ENCODE measurements around the gene CBY1. TPM values are rescaled to one million over a fixed set of nuclear protein-coding genes. Genes with fewer than 3 reads are reported as not detected.

CBY1 gene
- total RNA-seq, 4 donors from 2014 or later, result 21.0 to 46.6 (median 31.7) TPM

GRCh38 chr22:38721551-38721950, 65.1 kb downstream of the CBY1 start:
- Histone ChIP-seq H3K4me1 (peaks cover 0 to 18% (median 7%) of the 10 kb centered on the region in 3 donors), H3K36me3 (peaks cover 0 to 87% of the 10 kb centered on the region in 2 donors), H3K4me3 (no peak overlapping the region), H3K9me3 (no peaks in the 10 kb centered on the region), H3K27ac (no peak overlapping the region), H3K27me3 (no peaks in the 10 kb centered on the region)
- no peak for TF ChIP-seq POLR2A (IDR thresholded peaks at IDR 0.05)
- no peak for TF ChIP-seq POLR2AphosphoS5 (IDR thresholded peaks at IDR 0.05)
- TF ChIP-seq EP300 (IDR thresholded peaks at IDR 0.05), result no peak
- TF ChIP-seq CTCF (IDR thresholded peaks at IDR 0.05), result no peak
- WGBS, 2 donors (ENCODE audit: low coverage in 1 of 2), result 70 to 95% methylated on average over 5 to 6 of the region's 7 CpGs
- ATAC-seq, result no peak

Other genes with a start within 250 kb of the CBY1 start
- gene KCNJ4, start 201.4 kb upstream of the CBY1 start, total RNA-seq, result not detected
- 10 to 100 TPM in 1 of 4 donors, 1 to 10 TPM in 3; 2.6 to 19.7 (median 5.4) TPM for gene KDELR3, start 188.5 kb upstream of the CBY1 start, total RNA-seq
- 100 to 1,000 TPM; 323 to 610 (median 490) TPM for gene DDX17, start 150.3 kb upstream of the CBY1 start, total RNA-seq
- gene DMC1, start 86.5 kb upstream of the CBY1 start, total RNA-seq, result 1 to 10 TPM; 1.7 to 5.0 (median 2.2) TPM
- gene FAM227A, start 246 bp upstream of the CBY1 start, total RNA-seq, result 1 to 10 TPM in 1 of 4 donors, under 1 TPM in 3; 0.07 to 1.2 (median 0.60) TPM
- gene TOMM22, start 25.3 kb downstream of the CBY1 start, total RNA-seq, result 10 to 100 TPM; 29.6 to 41.2 (median 32.2) TPM
- 10 to 100 TPM; 47.5 to 67.0 (median 64.6) TPM for gene JOSD1, start 44.3 kb downstream of the CBY1 start, total RNA-seq
- 10 to 100 TPM; 46.9 to 63.0 (median 51.6) TPM for gene GTPBP1, start 49.3 kb downstream of the CBY1 start, total RNA-seq
- 100 to 1,000 TPM; 339 to 594 (median 409) TPM for gene SUN2, start 99.4 kb downstream of the CBY1 start, total RNA-seq
- 10 to 100 TPM in 3 of 4 donors, 1 to 10 TPM in 1; 10.0 to 16.1 (median 14.6) TPM for gene DNAL4, start 137.5 kb downstream of the CBY1 start, total RNA-seq
- 10 to 100 TPM in 3 of 4 donors, 1 to 10 TPM in 1; 7.9 to 21.7 (median 12.5) TPM for gene NPTXR, start 187.4 kb downstream of the CBY1 start, total RNA-seq
- 100 to 1,000 TPM in 2 of 4 donors, 10 to 100 TPM in 2; 77.3 to 187 (median 105) TPM for gene CBX6, start 215.6 kb downstream of the CBY1 start, total RNA-seq